KMS-11 (cell line): ENCODE measurements around the gene ZNF764.
"Not testable (repeated sequence)": the region's sequence is repeated elsewhere in the genome, so short reads cannot be mapped to it uniquely, and the experiment has no call there.

ENCODE experiments used
- H2AFZ ChIP-seq: fragments of 200-600 bp; sonication (generic); 2 replicates; pipeline ENCODE4 v1.6.1; 2016; ENCODE audit warnings: antibody characterized with exemption, mixed run types, low read depth
- H3K27ac ChIP-seq: fragments of 200-600 bp; sonication (generic); 2 replicates; pipeline ENCODE4 v1.6.1; 2016; ENCODE audit warnings: mild to moderate bottlenecking, mixed run types
- H3K27me3 ChIP-seq: fragments of 200-600 bp; sonication (generic); 2 replicates; pipeline ENCODE4 v1.6.1; 2017; ENCODE audit warnings: mild to moderate bottlenecking, low read depth, mixed run types, moderate library complexity; ENCODE audit not compliant: insufficient read depth
- H3K36me3 ChIP-seq: fragments of 200-600 bp; sonication (generic); 2 replicates; pipeline ENCODE4 v1.6.1; 2017; ENCODE audit warnings: mild to moderate bottlenecking, mixed run types; ENCODE audit not compliant: insufficient read depth
- H3K4me1 ChIP-seq: fragments of 200-600 bp; sonication (generic); 2 replicates; pipeline ENCODE4 v1.6.1; 2016; ENCODE audit warnings: mild to moderate bottlenecking, low read depth, mixed run types; ENCODE audit not compliant: poor library complexity, severe bottlenecking
- H3K4me2 ChIP-seq: fragments of 200-600 bp; sonication (generic); 2 replicates; pipeline ENCODE4 v1.7.0; 2016; ENCODE audit warnings: mild to moderate bottlenecking, mixed run types
- H3K4me3 ChIP-seq: fragments of 200-600 bp; sonication (generic); IDR thresholded peaks from 2 replicates; pipeline ENCODE4 v1.6.1; 2017; ENCODE audit warnings: low read depth, low read length, mixed read lengths; ENCODE audit not compliant: insufficient read depth
- H3K79me2 ChIP-seq: fragments of 200-600 bp; sonication (generic); 2 replicates; pipeline ENCODE4 v1.6.1; 2016; ENCODE audit warnings: low read depth, mixed run types; ENCODE audit not compliant: insufficient read depth
- H3K9ac ChIP-seq: fragments of 200-600 bp; sonication (generic); 2 replicates; pipeline ENCODE4 v1.6.1; 2016; ENCODE audit warnings: mild to moderate bottlenecking, mixed run types
- H4K20me1 ChIP-seq: fragments of 200-600 bp; sonication (generic); 2 replicates; pipeline ENCODE4 v1.6.1; 2016; ENCODE audit warnings: mild to moderate bottlenecking, mixed run types; ENCODE audit not compliant: insufficient read depth
- TF ChIP-seq, protein P1 (sequence below): fragments of 200-600 bp; sonication (generic); conservative IDR thresholded peaks from 2 replicates; pipeline ENCODE4 v1.6.1; 2017; ENCODE audit warnings: low read depth, mild to moderate bottlenecking, antibody characterized with exemption, low read length, moderate library complexity, mixed read lengths

ZNF764 gene

DNA sequence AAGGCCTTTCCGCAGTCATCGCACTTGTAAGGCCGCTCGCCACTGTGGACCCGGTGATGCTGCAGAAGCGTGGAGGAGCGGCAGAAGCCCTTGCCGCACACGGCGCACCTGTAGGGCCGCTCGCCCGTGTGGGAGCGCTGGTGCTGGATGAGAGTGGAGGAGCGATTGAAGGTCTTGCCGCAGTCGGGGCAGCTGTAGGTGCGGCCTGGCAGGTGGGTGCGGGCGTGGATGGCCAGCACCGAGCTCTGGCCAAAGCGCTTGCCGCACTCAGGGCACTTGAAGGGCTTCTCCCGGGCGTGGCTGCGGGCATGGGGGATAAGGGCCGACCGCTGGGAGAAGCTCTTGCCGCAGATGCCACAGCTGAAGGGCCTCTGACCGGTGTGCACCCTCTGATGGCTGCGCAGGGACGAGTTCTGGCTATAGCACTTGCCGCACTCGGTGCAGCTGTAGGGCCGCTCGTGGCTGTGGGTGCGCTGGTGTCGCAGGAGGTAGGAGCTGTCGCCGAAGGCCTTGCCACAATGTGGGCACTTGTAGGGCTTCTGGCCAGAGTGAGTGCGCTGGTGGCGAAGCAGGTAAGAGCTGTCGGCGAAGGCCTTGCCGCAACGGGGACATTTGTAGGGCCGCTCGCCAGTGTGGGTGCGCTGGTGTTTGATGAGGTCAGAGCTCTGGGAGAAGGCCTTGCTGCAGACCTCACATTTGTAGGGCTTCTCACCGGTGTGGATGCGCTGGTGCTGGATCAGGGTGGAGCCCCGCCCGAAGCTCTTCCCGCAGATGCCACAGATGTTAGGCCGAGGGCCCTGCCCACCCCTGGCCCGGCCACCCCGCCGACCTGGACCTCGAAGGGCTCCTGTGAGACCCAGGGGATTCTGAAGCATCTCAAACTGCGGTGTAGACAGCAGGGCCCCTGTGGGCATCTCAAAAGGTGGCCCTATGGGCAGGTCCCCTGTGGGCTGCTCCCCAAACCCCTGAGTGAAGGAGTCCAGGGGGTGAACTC, 33.3 kb downstream of the ZNF764 start:
- Histone ChIP-seq H3K79me2 (no peaks in the 10 kb centered on the region), H2AFZ (no peak overlapping the region)

DNA sequence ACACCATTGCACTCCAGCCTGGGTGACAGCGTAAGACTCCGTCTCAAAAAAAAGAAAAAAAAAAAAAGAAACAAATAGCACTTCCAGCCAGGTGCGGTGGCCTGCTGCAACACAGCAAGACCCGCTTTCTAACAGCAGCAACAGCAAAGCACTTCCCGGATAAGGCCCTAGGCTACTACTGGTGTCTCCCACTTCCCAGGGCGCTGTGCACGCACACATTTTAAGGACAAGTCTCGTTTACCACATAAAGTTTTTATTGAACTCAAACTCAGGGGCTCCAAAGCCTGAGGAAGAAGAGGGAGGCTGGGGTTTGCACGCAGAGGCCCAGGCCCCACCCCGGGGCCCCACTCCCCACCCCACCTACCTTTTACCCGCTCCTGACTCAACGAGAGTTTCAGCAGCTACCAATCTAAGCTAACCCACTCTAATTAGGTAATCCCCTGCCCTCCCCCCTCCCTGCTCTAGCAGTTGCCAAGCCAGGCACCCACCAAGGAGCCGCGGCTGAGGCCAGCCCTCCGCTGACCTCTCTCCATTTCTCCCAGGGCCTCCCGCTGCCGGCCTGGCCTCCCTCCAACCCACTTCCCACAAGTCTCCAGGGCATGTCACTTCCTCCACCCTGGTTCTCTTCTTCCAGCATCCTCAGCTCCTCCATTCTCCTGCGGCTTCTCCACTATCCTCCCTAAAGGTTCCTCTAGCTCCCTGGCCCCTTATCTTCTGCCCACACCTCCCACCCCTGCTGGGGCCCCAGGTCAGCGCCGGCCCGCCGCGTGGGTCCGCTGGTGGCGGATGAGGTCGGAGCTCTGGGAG, 34.2 kb downstream of the ZNF764 start:
- no peak overlapping the region for H3K4me2 ChIP-seq
- no peak overlapping the region for H3K4me3 ChIP-seq
- no peaks in the 10 kb centered on the region for H3K79me2 ChIP-seq
- H4K20me1 ChIP-seq, result no peaks in the 10 kb centered on the region
- H3K27me3 ChIP-seq, result no peaks in the 10 kb centered on the region
- TF ChIP-seq, protein P1, sequence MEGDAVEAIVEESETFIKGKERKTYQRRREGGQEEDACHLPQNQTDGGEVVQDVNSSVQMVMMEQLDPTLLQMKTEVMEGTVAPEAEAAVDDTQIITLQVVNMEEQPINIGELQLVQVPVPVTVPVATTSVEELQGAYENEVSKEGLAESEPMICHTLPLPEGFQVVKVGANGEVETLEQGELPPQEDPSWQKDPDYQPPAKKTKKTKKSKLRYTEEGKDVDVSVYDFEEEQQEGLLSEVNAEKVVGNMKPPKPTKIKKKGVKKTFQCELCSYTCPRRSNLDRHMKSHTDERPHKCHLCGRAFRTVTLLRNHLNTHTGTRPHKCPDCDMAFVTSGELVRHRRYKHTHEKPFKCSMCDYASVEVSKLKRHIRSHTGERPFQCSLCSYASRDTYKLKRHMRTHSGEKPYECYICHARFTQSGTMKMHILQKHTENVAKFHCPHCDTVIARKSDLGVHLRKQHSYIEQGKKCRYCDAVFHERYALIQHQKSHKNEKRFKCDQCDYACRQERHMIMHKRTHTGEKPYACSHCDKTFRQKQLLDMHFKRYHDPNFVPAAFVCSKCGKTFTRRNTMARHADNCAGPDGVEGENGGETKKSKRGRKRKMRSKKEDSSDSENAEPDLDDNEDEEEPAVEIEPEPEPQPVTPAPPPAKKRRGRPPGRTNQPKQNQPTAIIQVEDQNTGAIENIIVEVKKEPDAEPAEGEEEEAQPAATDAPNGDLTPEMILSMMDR, result no peak
- no peak overlapping the region for H3K27ac ChIP-seq
- H3K4me1 ChIP-seq, result peaks cover 13% of the 10 kb centered on the region
- no peak overlapping the region for H3K9ac ChIP-seq
- H3K36me3 ChIP-seq, result no peaks in the 10 kb centered on the region
- H2AFZ ChIP-seq, result no peak overlapping the region

More for the DNA sequence above, 33.3 kb downstream of the ZNF764 start:
- no peak overlapping the region for H3K27ac ChIP-seq
- no peaks in the 10 kb centered on the region for H4K20me1 ChIP-seq
- TF ChIP-seq, protein P1, result no peak
- H3K4me2 ChIP-seq, result no peak overlapping the region
- no peaks in the 10 kb centered on the region for H3K27me3 ChIP-seq
- H3K4me1 ChIP-seq, result peaks cover 13% of the 10 kb centered on the region
- no peak overlapping the region for H3K9ac ChIP-seq
- no peaks in the 10 kb centered on the region for H3K36me3 ChIP-seq
- H3K4me3 ChIP-seq, result no peak overlapping the region

GRCh38 chr16:30522702-30523463, 35.3 kb downstream of the ZNF764 start:
- H3K79me2 ChIP-seq, result not testable (repeated sequence)

DNA sequence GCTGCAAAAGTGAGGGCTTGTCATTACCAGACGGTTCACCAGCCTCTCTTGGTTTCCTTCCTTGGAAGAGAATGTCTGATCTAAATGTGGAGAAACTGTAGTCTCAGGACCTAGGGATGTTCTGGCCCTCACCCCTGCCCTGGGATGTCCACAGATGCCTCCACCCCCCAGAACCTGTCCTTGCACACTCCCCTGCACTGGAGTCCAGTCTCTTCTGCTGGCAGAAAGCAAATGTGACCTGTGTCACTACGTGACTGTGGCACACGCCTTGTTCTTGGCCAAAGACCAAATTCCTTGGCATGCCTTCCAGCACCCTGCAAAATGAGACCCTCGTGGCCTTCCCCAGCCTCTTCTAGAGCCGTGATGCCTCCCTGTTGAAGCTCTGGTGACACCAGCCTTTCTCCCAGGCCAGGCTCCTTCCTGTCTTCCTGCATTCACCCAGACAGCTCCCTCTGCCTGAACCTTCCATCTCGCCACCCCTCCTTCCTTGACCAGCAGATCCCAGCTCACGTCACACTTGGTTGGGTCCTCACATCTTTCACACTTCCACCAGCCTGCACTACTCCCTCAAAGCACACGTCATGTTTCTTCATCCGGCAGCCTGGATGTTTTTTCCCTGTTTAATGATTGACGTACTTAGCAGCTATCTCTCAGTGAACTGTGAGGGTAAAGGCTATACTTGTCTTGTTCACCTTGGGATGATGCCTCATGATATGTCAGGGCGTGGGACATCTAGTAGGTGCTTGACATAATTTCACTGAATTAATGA, 36.1 kb downstream of the ZNF764 start:
- Histone ChIP-seq H2AFZ (no peak overlapping the region), H3K27ac (no peak overlapping the region), H3K4me2 (no peak overlapping the region), H3K79me2 (no peaks in the 10 kb centered on the region), H3K4me3 (no peak overlapping the region), H3K36me3 (no peaks in the 10 kb centered on the region), H3K9ac (no peak overlapping the region), H3K4me1 (no peaks in the 10 kb centered on the region), H4K20me1 (no peaks in the 10 kb centered on the region), H3K27me3 (peaks cover 3% of the 10 kb centered on the region; the same call in 1 of the 2 replicates)
- TF ChIP-seq, protein P1, result no peak

More at GRCh38 chr16:30522702-30523463, 35.3 kb downstream of the ZNF764 start:
- not testable (repeated sequence) for H2AFZ ChIP-seq, H3K4me1 ChIP-seq, H4K20me1 ChIP-seq, H3K36me3 ChIP-seq, H3K9ac ChIP-seq, H3K27me3 ChIP-seq, H3K4me2 ChIP-seq, H3K4me3 ChIP-seq, H3K27ac ChIP-seq
